Endothelial cell of umbilical vein (primary cell): ENCODE data around the gene CLDN14. TPM values are rescaled to one million over a fixed set of nuclear protein-coding genes. Genes with fewer than 3 reads are reported as not detected.

Experiments
- BruUV-seq: library from RNA; stranded (reverse); fragments of 400-500 nt; replicated peaks from 2 replicates; lab custom pipeline; 2021; lab: Mats Ljungman, UMichigan
- CTCF ChIA-PET: fragments of 300-600, 350-600 bp; sonication (Branson Sonifier 250); formaldehyde crosslinking; loops from one replicate; lab custom pipeline; 2021; ENCODE audit warnings: antibody characterized with exemption, inconsistent platforms; lab: Charles Lee
- POLR2A ChIA-PET: fragments of 300-600, 350-600 bp; sonication (Branson Sonifier 250); formaldehyde crosslinking; loops from one replicate; lab custom pipeline; 2021; ENCODE audit warnings: antibody characterized with exemption, inconsistent platforms; lab: Charles Lee
- DNase-seq: peaks from one replicate; pipeline ENCODE4 v3.0.0-alpha.2; 2011; ENCODE audit warnings: low read depth, low spot score
- FAIRE-seq: peaks from 2 replicates; lab custom pipeline; 2011; peaks lifted over from hg19 to GRCh38; lab: Jason Lieb, UNC
- H2AFZ ChIP-seq: 2 replicates; pipeline ENCODE4 v1.6.0; 2012; ENCODE audit warnings: low read depth, low read length, control low read depth, inconsistent platforms
- H3K27ac ChIP-seq: 2 replicates; pipeline ENCODE4 v1.5.1; 2011; ENCODE audit warnings: low read depth, mild to moderate bottlenecking, control low read depth, low read length, moderate library complexity; ENCODE audit not compliant: insufficient read depth
- H3K27me3 ChIP-seq, 2 experiments: 2 replicates each; pipeline versions ENCODE4 v1.6.0 to v1.6.1; 2011; ENCODE audit warnings: low read length in 2 of 2, mixed read lengths in 1 of 2; ENCODE audit not compliant: control insufficient read depth in 2 of 2, insufficient read depth in 2 of 2
- H3K36me3 ChIP-seq, 2 experiments: 2 replicates in 1 of 2; 3 replicates in 1 of 2; pipeline ENCODE4 v1.5.1; 2011; ENCODE audit warnings: low read length in 2 of 2, mild to moderate bottlenecking in 1 of 2, moderate library complexity in 1 of 2; ENCODE audit not compliant: control insufficient read depth in 2 of 2, insufficient read depth in 2 of 2; ENCODE audit errors: extremely low read depth in 1 of 2
- H3K4me1 ChIP-seq: 3 replicates; pipeline ENCODE4 v1.5.1; 2011; ENCODE audit warnings: mild to moderate bottlenecking, low read length; ENCODE audit not compliant: control insufficient read depth, insufficient read depth; ENCODE audit errors: extremely low read depth
- H3K4me2 ChIP-seq: 2 replicates; pipeline ENCODE4 v1.6.1; 2011; ENCODE audit warnings: low read length, control low read depth, mixed read lengths; ENCODE audit not compliant: insufficient read depth
- H3K4me3 ChIP-seq, 3 experiments: fragments of 200-600 bp in 1 of 3; sonication (generic), shearing (Covaris generic) in 1 of 3; replicated peaks in 1 of 3; 2 replicates each; pipeline ENCODE4 v1.5.1; 2011 to 2016; ENCODE audit warnings: control low read depth in 3 of 3, low read length in 3 of 3, mild to moderate bottlenecking in 2 of 3, inconsistent platforms in 1 of 3, low read depth in 1 of 3, moderate library complexity in 1 of 3; ENCODE audit not compliant: insufficient read depth in 1 of 3
- H3K79me2 ChIP-seq: 2 replicates; pipeline ENCODE4 v1.6.0; 2012; ENCODE audit warnings: low read length, inconsistent platforms; ENCODE audit not compliant: control insufficient read depth, insufficient read depth
- H3K9ac ChIP-seq: replicated peaks from 2 replicates; pipeline ENCODE3; 2011; ENCODE audit warnings: low read length, control low read depth; ENCODE audit not compliant: insufficient read depth; ENCODE audit errors: extremely low read depth
- H3K9me1 ChIP-seq: replicated peaks from 3 replicates; pipeline ENCODE4 v1.6.0; 2011; ENCODE audit warnings: mild to moderate bottlenecking, low read length; ENCODE audit not compliant: control insufficient read depth, insufficient read depth; ENCODE audit errors: extremely low read depth
- H3K9me3 ChIP-seq: replicated peaks from 2 replicates; pipeline ENCODE4 v1.5.1; 2012; ENCODE audit warnings: low read length, inconsistent platforms; ENCODE audit not compliant: control insufficient read depth, insufficient read depth
- H4K20me1 ChIP-seq: replicated peaks from 2 replicates; pipeline ENCODE3; 2011; ENCODE audit warnings: mild to moderate bottlenecking, low read length; ENCODE audit not compliant: control insufficient read depth, insufficient read depth; ENCODE audit errors: extremely low read depth
- EZH2 ChIP-seq: IDR thresholded peaks from 2 replicates; pipeline ENCODE4 v1.6.1; 2012; ENCODE audit warnings: borderline replicate concordance, low read depth, mild to moderate bottlenecking, moderate library complexity, low read length, inconsistent platforms; ENCODE audit not compliant: severe bottlenecking
- FOS ChIP-seq: IDR thresholded peaks from 2 replicates; pipeline ENCODE4 v1.6.1; 2011; ENCODE audit warnings: mild to moderate bottlenecking, low read length, moderate library complexity, borderline replicate concordance; ENCODE audit not compliant: insufficient read depth
- GATA2 ChIP-seq: IDR thresholded peaks from 2 replicates; pipeline ENCODE4 v1.7.0; 2011; ENCODE audit warnings: low read depth, mild to moderate bottlenecking, moderate library complexity, mixed read lengths, low read length; ENCODE audit not compliant: insufficient read length, insufficient read depth
- JUN ChIP-seq: IDR thresholded peaks from 2 replicates; pipeline ENCODE4 v1.6.1; 2011; ENCODE audit warnings: borderline replicate concordance, low read depth; ENCODE audit not compliant: insufficient read length, insufficient read depth
- MYC ChIP-seq: IDR thresholded peaks from one replicate; pipeline ENCODE4 v1.6.1; 2011; ENCODE audit warnings: mild to moderate bottlenecking, low read depth, low read length
- POLR2A ChIP-seq: IDR thresholded peaks from 2 replicates; pipeline ENCODE4 v1.6.1; 2012; ENCODE audit warnings: low read depth, mild to moderate bottlenecking, control low read depth, low read length
- POLR2AphosphoS5 ChIP-seq: IDR thresholded peaks from 2 replicates; pipeline ENCODE4 v1.6.1; 2012; ENCODE audit warnings: low read depth, mild to moderate bottlenecking, control low read depth, low read length, moderate library complexity; ENCODE audit not compliant: insufficient read depth
- dilution Hi-C: fragments of 300-500 bp; cut with MboI; formaldehyde crosslinking; loops from one replicate; pipeline ENCODE4 v1.15.0; 2019; ENCODE audit warnings: low sequenced_read_pairs; ENCODE audit not compliant: extremely low pct_ligation_motif_present
- intact Hi-C: fragments of 100-400 bp; cut with micrococcal nuclease; formaldehyde crosslinking; loops from one replicate; pipeline ENCODE4 v1.10.0; 2022
- polyA plus RNA-seq, 4 experiments: library from polyadenylated mRNA; depleted of rRNA in 3 of 4; stranded (reverse) in 3 of 4; unstranded in 1 of 4; fragments of >200 nt; gene quantifications; 2 replicates each; pipeline versions ENCODE4 v1.2.1 to v1.2.3, GENCODE V29; 2011 to 2012; ENCODE audit warnings: missing spikeins in 1 of 4
- total RNA-seq: library from RNA; stranded (reverse); gene quantifications from 2 replicates; pipeline ENCODE4 v1.2.3, GENCODE V29; 2021
- TF ChIP-seq, protein P1 (sequence below), 2 donors: IDR thresholded peaks; 1 replicate in 1 of 2; 2 replicates in 1 of 2; pipeline ENCODE4 v1.5.1; 2011; ENCODE audit warnings: low read length in 2 of 2, mild to moderate bottlenecking in 2 of 2, moderate library complexity in 2 of 2, control low read depth in 1 of 2, inconsistent platforms in 1 of 2, low read depth in 1 of 2; ENCODE audit not compliant: insufficient read depth in 1 of 2; ENCODE audit errors: extremely low read depth in 1 of 2
- TF ChIP-seq, protein P2 (sequence below): IDR thresholded peaks from 2 replicates; pipeline ENCODE4 v1.6.1; 2011; ENCODE audit not compliant: insufficient read depth, insufficient read length

The CLDN14 gene
- total and polyA plus RNA-seq, 2 donors (not counting 3 experiments of a cell fraction or from before 2014, with no cell fraction given) = 1.0 to 2.5 TPM

- Histone ChIP-seq H3K4me2 (no peak overlapping the region), H3K79me2 (peaks cover 81% of the 10 kb centered on the region), H3K9me1 (no peaks in the 10 kb centered on the region), H3K4me3 (no peak overlapping the region), H4K20me1 (no peaks in the 10 kb centered on the region), H3K36me3 (peaks cover 3 to 5% of the 10 kb centered on the region in 2 experiments), H3K27ac (no peak overlapping the region), H3K9ac (no peak overlapping the region), H3K27me3 (no peaks in the 10 kb centered on the region), H2AFZ (no peak overlapping the region), H3K4me1 (peaks cover 49% of the 10 kb centered on the region), H3K9me3 (no peaks in the 10 kb centered on the region)
- ChIA-PET CTCF (no interaction called here), POLR2A (no interaction called here)
- no TSS peak for BruUV-seq
- DNase-seq (peak; percentile 36), FAIRE-seq (no peak)
- dilution Hi-C loops = no loop called here
- intact Hi-C loops = no loop called here
- TF ChIP-seq FOS (no peak), EZH2 (no peak), GATA2 (no peak), POLR2AphosphoS5 (no peak)
- TF ChIP-seq, protein P1, sequence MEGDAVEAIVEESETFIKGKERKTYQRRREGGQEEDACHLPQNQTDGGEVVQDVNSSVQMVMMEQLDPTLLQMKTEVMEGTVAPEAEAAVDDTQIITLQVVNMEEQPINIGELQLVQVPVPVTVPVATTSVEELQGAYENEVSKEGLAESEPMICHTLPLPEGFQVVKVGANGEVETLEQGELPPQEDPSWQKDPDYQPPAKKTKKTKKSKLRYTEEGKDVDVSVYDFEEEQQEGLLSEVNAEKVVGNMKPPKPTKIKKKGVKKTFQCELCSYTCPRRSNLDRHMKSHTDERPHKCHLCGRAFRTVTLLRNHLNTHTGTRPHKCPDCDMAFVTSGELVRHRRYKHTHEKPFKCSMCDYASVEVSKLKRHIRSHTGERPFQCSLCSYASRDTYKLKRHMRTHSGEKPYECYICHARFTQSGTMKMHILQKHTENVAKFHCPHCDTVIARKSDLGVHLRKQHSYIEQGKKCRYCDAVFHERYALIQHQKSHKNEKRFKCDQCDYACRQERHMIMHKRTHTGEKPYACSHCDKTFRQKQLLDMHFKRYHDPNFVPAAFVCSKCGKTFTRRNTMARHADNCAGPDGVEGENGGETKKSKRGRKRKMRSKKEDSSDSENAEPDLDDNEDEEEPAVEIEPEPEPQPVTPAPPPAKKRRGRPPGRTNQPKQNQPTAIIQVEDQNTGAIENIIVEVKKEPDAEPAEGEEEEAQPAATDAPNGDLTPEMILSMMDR (IDR thresholded peaks at IDR 0.05; ENCODE audit: extremely low read depth in 1 of 2, insufficient read depth in 1 of 2, low read depth in 1 of 2, low read length in 2 of 2) = no peak
These were observed 27.6 kb downstream of the CLDN14 start for GRCh38 chr21:36452281-36452825.

- Histone ChIP-seq H3K9me1 (no peaks in the 10 kb centered on the region), H3K9ac (no peak overlapping the region), H3K9me3 (no peaks in the 10 kb centered on the region), H3K4me2 (no peak overlapping the region), H2AFZ (no peak overlapping the region), H3K36me3 (peaks cover 3 to 9% of the 10 kb centered on the region in 2 experiments), H3K27me3 (no peaks in the 10 kb centered on the region), H3K4me1 (peaks cover 42% of the 10 kb centered on the region), H4K20me1 (no peaks in the 10 kb centered on the region), H3K79me2 (peaks cover 88% of the 10 kb centered on the region), H3K27ac (no peak overlapping the region), H3K4me3 (no peak overlapping the region)
- ChIA-PET CTCF (interaction anchor here (1.4 kb wide), 1 partner anchor 29 kb away, joined by 4 read pairs; no protein-coding TSS in a partner anchor), POLR2A (no interaction called here)
- TF ChIP-seq GATA2 (no peak), POLR2AphosphoS5 (no peak), POLR2A (no peak), MYC (no peak), EZH2 (no peak), JUN (no peak), FOS (no peak)
- TF ChIP-seq, protein P1 (IDR thresholded peaks at IDR 0.05; ENCODE audit: extremely low read depth in 1 of 2, insufficient read depth in 1 of 2, low read depth in 1 of 2, low read length in 2 of 2) = no peak
- TF ChIP-seq, protein P2, sequence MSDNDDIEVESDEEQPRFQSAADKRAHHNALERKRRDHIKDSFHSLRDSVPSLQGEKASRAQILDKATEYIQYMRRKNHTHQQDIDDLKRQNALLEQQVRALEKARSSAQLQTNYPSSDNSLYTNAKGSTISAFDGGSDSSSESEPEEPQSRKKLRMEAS = no peak
- dilution Hi-C loops (no loop called here), intact Hi-C loops (no loop called here)
- no peak for FAIRE-seq
- BruUV-seq = no TSS peak
- DNase-seq = no peak
These were observed 28.4 kb downstream of the CLDN14 start for GRCh38 chr21:36451506-36451905.
